DOHH2 (cell line): Measurements from ENCODE around the gene PCNX2.

ENCODE experiments used
- EZH2phosphoT487 ChIP-seq: fragments of 200-600 bp; sonication (generic); IDR thresholded peaks from 2 replicates; pipeline ENCODE4 v1.6.1; 2017; ENCODE audit warnings: borderline replicate concordance, mild to moderate bottlenecking, antibody characterized with exemption, low read length, moderate library complexity, mixed read lengths
- TF ChIP-seq, protein P1 (sequence below): fragments of 200-600 bp; sonication (generic); IDR thresholded peaks from one replicate; pipeline ENCODE4 v1.5.1; 2014; ENCODE audit warnings: antibody characterized with exemption, mild to moderate bottlenecking, low read depth, low read length; ENCODE audit not compliant: poor library complexity, severe bottlenecking

DNA sequence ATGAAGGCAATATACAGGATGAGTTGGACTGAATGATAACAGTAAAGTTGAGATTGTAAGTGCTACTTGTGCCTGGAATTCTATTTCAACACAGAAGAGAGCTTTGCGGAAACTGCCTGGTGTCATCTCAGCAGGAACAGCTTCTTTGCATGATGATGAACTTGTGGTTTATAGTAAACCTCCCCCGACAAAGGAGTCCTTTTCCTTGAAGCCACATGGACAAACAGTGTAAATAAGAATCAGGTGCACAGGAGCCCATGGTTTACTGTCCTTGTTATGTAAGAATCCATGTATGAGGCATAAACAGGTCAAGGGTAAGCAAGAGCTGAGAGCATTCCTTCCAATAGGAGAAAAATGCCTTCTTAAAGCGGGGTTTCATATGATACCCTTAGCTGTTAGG lies 66.2 kb downstream of the PCNX2 start:
- TF ChIP-seq, protein P1, sequence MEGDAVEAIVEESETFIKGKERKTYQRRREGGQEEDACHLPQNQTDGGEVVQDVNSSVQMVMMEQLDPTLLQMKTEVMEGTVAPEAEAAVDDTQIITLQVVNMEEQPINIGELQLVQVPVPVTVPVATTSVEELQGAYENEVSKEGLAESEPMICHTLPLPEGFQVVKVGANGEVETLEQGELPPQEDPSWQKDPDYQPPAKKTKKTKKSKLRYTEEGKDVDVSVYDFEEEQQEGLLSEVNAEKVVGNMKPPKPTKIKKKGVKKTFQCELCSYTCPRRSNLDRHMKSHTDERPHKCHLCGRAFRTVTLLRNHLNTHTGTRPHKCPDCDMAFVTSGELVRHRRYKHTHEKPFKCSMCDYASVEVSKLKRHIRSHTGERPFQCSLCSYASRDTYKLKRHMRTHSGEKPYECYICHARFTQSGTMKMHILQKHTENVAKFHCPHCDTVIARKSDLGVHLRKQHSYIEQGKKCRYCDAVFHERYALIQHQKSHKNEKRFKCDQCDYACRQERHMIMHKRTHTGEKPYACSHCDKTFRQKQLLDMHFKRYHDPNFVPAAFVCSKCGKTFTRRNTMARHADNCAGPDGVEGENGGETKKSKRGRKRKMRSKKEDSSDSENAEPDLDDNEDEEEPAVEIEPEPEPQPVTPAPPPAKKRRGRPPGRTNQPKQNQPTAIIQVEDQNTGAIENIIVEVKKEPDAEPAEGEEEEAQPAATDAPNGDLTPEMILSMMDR, result no peak
- no peak for TF ChIP-seq EZH2phosphoT487
